Neural progenitor cell (in vitro differentiated cells): ENCODE measurements around the gene MRPL51. TPM values are rescaled to one million over a fixed set of nuclear protein-coding genes. Genes with fewer than 3 reads are reported as not detected.
"Not testable (repeated sequence)": the region's sequence is repeated elsewhere in the genome, so short reads cannot be mapped to it uniquely, and the experiment has no call there.

Experiments
- DNase-seq: peaks from one replicate; pipeline ENCODE4 v3.0.0-alpha.2; 2016; ENCODE audit warnings: low spot score
- H2AFZ ChIP-seq: fragments of 200-600 bp; sonication (generic); replicated peaks from 2 replicates; pipeline ENCODE4 v1.6.1; 2016; ENCODE audit warnings: antibody characterized with exemption
- H3F3A ChIP-seq: fragments of 200-600 bp; sonication (generic); 2 replicates; pipeline ENCODE4 v1.6.1; 2016; ENCODE audit warnings: antibody characterized with exemption, low read depth
- H3K27ac ChIP-seq: fragments of 200-600 bp; sonication (generic); 2 replicates; pipeline ENCODE4 v1.5.1; 2016; ENCODE audit warnings: mild to moderate bottlenecking
- H3K27me3 ChIP-seq: fragments of 200-600 bp; sonication (generic); 2 replicates; pipeline ENCODE4 v1.6.1; 2016; ENCODE audit warnings: mild to moderate bottlenecking, moderate library complexity
- H3K36me3 ChIP-seq: fragments of 200-600 bp; sonication (generic); 2 replicates; pipeline ENCODE4 v1.5.1; 2016
- H3K4me1 ChIP-seq: fragments of 200-600 bp; sonication (generic); 2 replicates; pipeline ENCODE4 v1.6.1; 2016; ENCODE audit warnings: mixed run types
- H3K4me2 ChIP-seq: fragments of 200-600 bp; sonication (generic); 2 replicates; pipeline ENCODE4 v1.6.1; 2016
- H3K4me3 ChIP-seq: fragments of 200-600 bp; sonication (generic); 2 replicates; pipeline ENCODE4 v1.5.1; 2016
- H3K79me2 ChIP-seq: fragments of 200-600 bp; sonication (generic); 2 replicates; pipeline ENCODE4 v1.6.1; 2016; ENCODE audit warnings: low read depth
- H3K9ac ChIP-seq: fragments of 200-600 bp; sonication (generic); 2 replicates; pipeline ENCODE4 v1.6.1; 2016
- H3K9me3 ChIP-seq: fragments of 200-600 bp; sonication (generic); 2 replicates; pipeline ENCODE4 v1.5.1; 2016; ENCODE audit warnings: low read depth
- H4K20me1 ChIP-seq: fragments of 200-600 bp; sonication (generic); 2 replicates; pipeline ENCODE4 v1.6.1; 2016; ENCODE audit warnings: low read depth
- H3K27ac Mint-ChIP-seq: 3 replicates; pipeline ENCODE4 v1.8.0; 2021; ENCODE audit warnings: mixed read lengths
- H3K27me3 Mint-ChIP-seq: 2 replicates; pipeline ENCODE4 v1.8.0; 2022; ENCODE audit warnings: low read depth, mild to moderate bottlenecking, inconsistent platforms, moderate library complexity, mixed read lengths; ENCODE audit not compliant: insufficient read depth
- H3K36me3 Mint-ChIP-seq: 3 replicates; pipeline ENCODE4 v1.8.0; 2021; ENCODE audit warnings: mixed read lengths
- H3K4me1 Mint-ChIP-seq: 3 replicates; pipeline ENCODE4 v1.8.0; 2021; ENCODE audit warnings: mixed read lengths
- H3K4me3 Mint-ChIP-seq: 3 replicates; pipeline ENCODE4 v1.8.0; 2021; ENCODE audit warnings: mild to moderate bottlenecking, moderate library complexity, mixed read lengths
- H3K9me3 Mint-ChIP-seq: 3 replicates; pipeline ENCODE4 v1.8.0; 2020; ENCODE audit warnings: mixed read lengths
- CTCF ChIP-seq: fragments of 200-600 bp; sonication (generic); IDR thresholded peaks from 2 replicates; pipeline ENCODE4 v1.5.1; 2017; ENCODE audit warnings: antibody characterized with exemption, mild to moderate bottlenecking
- EZH2 ChIP-seq: fragments of 200-600 bp; sonication (generic); IDR thresholded peaks from 2 replicates; pipeline ENCODE4 v1.6.1; 2017; ENCODE audit warnings: antibody characterized with exemption, mild to moderate bottlenecking, moderate library complexity
- EZH2phosphoT487 ChIP-seq: fragments of 200-600 bp; sonication (generic); IDR thresholded peaks from 2 replicates; pipeline ENCODE4 v1.6.1; 2017; ENCODE audit warnings: antibody characterized with exemption
- total RNA-seq: library from RNA; depleted of rRNA; stranded (reverse); fragments of >200 nt; gene quantifications from 2 replicates; pipeline ENCODE4 v1.2.3, GENCODE V29; 2015; ENCODE audit warnings: low replicate concordance

The MRPL51 gene
- total RNA-seq, 1 donor from 2014 or later: 143 TPM

- peaks cover 20% of the 10 kb centered on the region for H3K36me3 Mint-ChIP-seq
Measured at GRCh38 chr12:6538420-6539313, 45.6 kb upstream of the MRPL51 start.

GRCh38 chr12:6537580-6538419, 44.7 kb upstream of the MRPL51 start:
- peaks cover 46% of the 10 kb centered on the region for H3K4me1 Mint-ChIP-seq
- H3K4me3 Mint-ChIP-seq: peak overlapping the region; percentile 95
- Histone ChIP-seq H3K27ac (peak overlapping the region; percentile 55), H3K4me2 (peak overlapping the region; percentile 99), H3F3A (peaks cover 85% of the 10 kb centered on the region), H3K79me2 (peaks cover 46% of the 10 kb centered on the region), H4K20me1 (peaks cover 71% of the 10 kb centered on the region), H3K4me1 (peaks cover 16% of the 10 kb centered on the region)
- H3K27me3 ChIP-seq, H3K9me3 Mint-ChIP-seq, H3K9ac ChIP-seq, H2AFZ ChIP-seq, H3K36me3 ChIP-seq, H3K9me3 ChIP-seq, H3K4me3 ChIP-seq: not testable (repeated sequence)
- peaks cover 20% of the 10 kb centered on the region for H3K36me3 Mint-ChIP-seq
- H3K27ac Mint-ChIP-seq: peak overlapping the region; percentile 80
- TF ChIP-seq CTCF: peak; percentile 85
- peak; percentile 84 for DNase-seq
- H3K27me3 Mint-ChIP-seq: peaks cover 15% of the 10 kb centered on the region

More at GRCh38 chr12:6538420-6539313, 45.6 kb upstream of the MRPL51 start:
- H3K9me3 ChIP-seq: no peaks in the 10 kb centered on the region
- peaks cover 6% of the 10 kb centered on the region for H3K36me3 ChIP-seq
- H4K20me1 ChIP-seq: peaks cover 71% of the 10 kb centered on the region
- no peaks in the 10 kb centered on the region for H3K27me3 ChIP-seq
- peaks cover 77% of the 10 kb centered on the region for H3F3A ChIP-seq
- H3K27me3 Mint-ChIP-seq: peaks cover 15% of the 10 kb centered on the region
- H3K27ac Mint-ChIP-seq: no peak overlapping the region
- no peak overlapping the region for H3K4me2 ChIP-seq
- H3K4me3 Mint-ChIP-seq: peak overlapping the region; percentile 95
- no peak overlapping the region for H2AFZ ChIP-seq
- no peaks in the 10 kb centered on the region for H3K9me3 Mint-ChIP-seq
- H3K27ac ChIP-seq: peak overlapping the region; percentile 55
- no peak overlapping the region for H3K4me3 ChIP-seq
- H3K4me1 Mint-ChIP-seq: peaks cover 41% of the 10 kb centered on the region
- DNase-seq: no peak
- H3K79me2 ChIP-seq: peaks cover 38% of the 10 kb centered on the region
- peaks cover 11% of the 10 kb centered on the region for H3K4me1 ChIP-seq
- H3K9ac ChIP-seq: no peak overlapping the region
- TF ChIP-seq CTCF (no peak), EZH2 (no peak), EZH2phosphoT487 (no peak)

- Mint-ChIP-seq H3K27me3 (peaks cover 18% of the 10 kb centered on the region), H3K27ac (no peak overlapping the region), H3K4me1 (peaks cover 49% of the 10 kb centered on the region), H3K36me3 (peaks cover 20% of the 10 kb centered on the region), H3K4me3 (peak overlapping the region; percentile 95), H3K9me3 (no peaks in the 10 kb centered on the region)
- peaks cover 6% of the 10 kb centered on the region for H3K36me3 ChIP-seq
- peaks cover 24% of the 10 kb centered on the region for H3K4me1 ChIP-seq
- H3F3A ChIP-seq: peaks cover 93% of the 10 kb centered on the region
- DNase-seq: no peak
- TF ChIP-seq CTCF: no peak
- TF ChIP-seq EZH2phosphoT487: no peak
- no peak for TF ChIP-seq EZH2
- H4K20me1 ChIP-seq: peaks cover 74% of the 10 kb centered on the region
- H3K9ac ChIP-seq: no peak overlapping the region
- no peak overlapping the region for H3K27ac ChIP-seq
- no peak overlapping the region for H2AFZ ChIP-seq
- peak overlapping the region; percentile 89 for H3K4me3 ChIP-seq
- H3K79me2 ChIP-seq: peaks cover 48% of the 10 kb centered on the region
- H3K27me3 ChIP-seq: no peaks in the 10 kb centered on the region
- H3K4me2 ChIP-seq: peak overlapping the region; percentile 99
- H3K9me3 ChIP-seq: no peaks in the 10 kb centered on the region
Measured at GRCh38 chr12:6536894-6537579, 44.0 kb upstream of the MRPL51 start.
